Measurements from ENCODE around the gene PLCB1.
"Not testable (repeated sequence)": the region's sequence is repeated elsewhere in the genome, so short reads cannot be mapped to it uniquely, and the experiment has no call there.

The PLCB1 gene

GRCh38 chr20:8369311-8369710 lies 237.2 kb downstream of the PLCB1 start:
- TF ChIP-seq FOXP2 (optimal IDR thresholded peaks at IDR 0.05; ENCODE audit: control extremely low read depth, extremely low read length, insufficient read depth), result no peak
- no peak for TF ChIP-seq EZH2 (IDR thresholded peaks at IDR 0.05)
- Histone ChIP-seq H3K27ac (no peak overlapping the region), H3K4me3 (no peak overlapping the region), H3K9ac (ENCODE audit: insufficient read length) (no peak overlapping the region), H3K36me3 (ENCODE audit: insufficient read depth, low read length) (no peaks in the 10 kb centered on the region), H3K9me3 (ENCODE audit: low read depth, low read length) (no peaks in the 10 kb centered on the region)
- no peak for DNase-seq (ENCODE audit: low read depth, low spot score)

- Histone ChIP-seq H3K4me3 (no peak overlapping the region), H3K9ac (ENCODE audit: insufficient read length) (no peak overlapping the region), H3K27ac (no peak overlapping the region), H3K9me3 (ENCODE audit: low read depth, low read length) (no peaks in the 10 kb centered on the region), H3K36me3 (ENCODE audit: insufficient read depth, low read length) (no peaks in the 10 kb centered on the region)
- TF ChIP-seq POLR2AphosphoS5 (IDR thresholded peaks at IDR 0.05; ENCODE audit: borderline replicate concordance, low read depth, low read length), result no peak
- no peak for TF ChIP-seq EZH2 (IDR thresholded peaks at IDR 0.05)
- no peak for TF ChIP-seq FOXP2 (optimal IDR thresholded peaks at IDR 0.05; ENCODE audit: control extremely low read depth, extremely low read length, insufficient read depth)
- no peak for DNase-seq (ENCODE audit: low read depth, low spot score)
These were observed 238.7 kb downstream of the PLCB1 start for GRCh38 chr20:8370774-8371173.

GRCh38 chr20:8372824-8373380 lies 240.8 kb downstream of the PLCB1 start:
- Histone ChIP-seq H3K9ac (ENCODE audit: insufficient read length) (no peak overlapping the region), H3K27ac (no peak overlapping the region), H3K36me3 (ENCODE audit: insufficient read depth, low read length) (no peaks in the 10 kb centered on the region), H3K9me3 (ENCODE audit: low read depth, low read length) (no peaks in the 10 kb centered on the region), H3K4me3 (no peak overlapping the region)
- TF ChIP-seq EZH2 (IDR thresholded peaks at IDR 0.05) (no peak), FOXP2 (optimal IDR thresholded peaks at IDR 0.05; ENCODE audit: control extremely low read depth, extremely low read length, insufficient read depth) (no peak), POLR2AphosphoS5 (IDR thresholded peaks at IDR 0.05; ENCODE audit: borderline replicate concordance, low read depth, low read length) (no peak)
- no peak for DNase-seq (ENCODE audit: low read depth, low spot score)

GRCh38 chr20:8373579-8373978 lies 241.5 kb downstream of the PLCB1 start:
- TF ChIP-seq FOXP2 (optimal IDR thresholded peaks at IDR 0.05; ENCODE audit: control extremely low read depth, extremely low read length, insufficient read depth) (no peak), EZH2 (IDR thresholded peaks at IDR 0.05) (no peak), POLR2AphosphoS5 (IDR thresholded peaks at IDR 0.05; ENCODE audit: borderline replicate concordance, low read depth, low read length) (no peak)
- no peaks in the 10 kb centered on the region for H3K9me3 ChIP-seq (ENCODE audit: low read depth, low read length)

GRCh38 chr20:8375898-8376297 lies 243.8 kb downstream of the PLCB1 start:
- no peak overlapping the region for H3K4me3 ChIP-seq
- no peaks in the 10 kb centered on the region for H3K9me3 ChIP-seq (ENCODE audit: low read depth, low read length)
- no peak overlapping the region for H3K9ac ChIP-seq (ENCODE audit: insufficient read length)
- H3K36me3 ChIP-seq (ENCODE audit: insufficient read depth, low read length), result no peaks in the 10 kb centered on the region
- no peak overlapping the region for H3K27ac ChIP-seq
- DNase-seq (ENCODE audit: low read depth, low spot score), result no peak
- TF ChIP-seq FOXP2 (optimal IDR thresholded peaks at IDR 0.05; ENCODE audit: control extremely low read depth, extremely low read length, insufficient read depth) (no peak), POLR2AphosphoS5 (IDR thresholded peaks at IDR 0.05; ENCODE audit: borderline replicate concordance, low read depth, low read length) (no peak), EZH2 (IDR thresholded peaks at IDR 0.05) (no peak)

More at GRCh38 chr20:8373579-8373978, 241.5 kb downstream of the PLCB1 start:
- no peaks in the 10 kb centered on the region for H3K36me3 ChIP-seq (ENCODE audit: insufficient read depth, low read length)
- no peak overlapping the region for H3K27ac ChIP-seq
- no peak overlapping the region for H3K4me3 ChIP-seq
- H3K9ac ChIP-seq (ENCODE audit: insufficient read length), result no peak overlapping the region
- no peak for DNase-seq (ENCODE audit: low read depth, low spot score)

- H3K4me3 ChIP-seq, result no peak overlapping the region
- TF ChIP-seq POLR2AphosphoS5 (IDR thresholded peaks at IDR 0.05; ENCODE audit: borderline replicate concordance, low read depth, low read length) (no peak), EZH2 (IDR thresholded peaks at IDR 0.05) (no peak), FOXP2 (optimal IDR thresholded peaks at IDR 0.05; ENCODE audit: control extremely low read depth, extremely low read length, insufficient read depth) (no peak)
- no peak overlapping the region for H3K27ac ChIP-seq
- DNase-seq (ENCODE audit: low read depth, low spot score), result no peak
- no peaks in the 10 kb centered on the region for H3K36me3 ChIP-seq (ENCODE audit: insufficient read depth, low read length)
- H3K9me3 ChIP-seq (ENCODE audit: low read depth, low read length), result no peaks in the 10 kb centered on the region
- H3K9ac ChIP-seq (ENCODE audit: insufficient read length), result no peak overlapping the region
These were observed 244.9 kb downstream of the PLCB1 start for GRCh38 chr20:8376940-8377339.

- not testable (repeated sequence) for H3K27ac ChIP-seq; DNase-seq (ENCODE audit: low read depth, low spot score); H3K9ac ChIP-seq (ENCODE audit: insufficient read length); H3K9me3 ChIP-seq (ENCODE audit: low read depth, low read length); H3K4me3 ChIP-seq; H3K36me3 ChIP-seq (ENCODE audit: insufficient read depth, low read length)
These were observed 247.1 kb downstream of the PLCB1 start for GRCh38 chr20:8379125-8379524.

GRCh38 chr20:8385247-8385646 lies 253.2 kb downstream of the PLCB1 start:
- TF ChIP-seq FOXP2 (optimal IDR thresholded peaks at IDR 0.05; ENCODE audit: control extremely low read depth, extremely low read length, insufficient read depth) (no peak), EZH2 (IDR thresholded peaks at IDR 0.05) (no peak), POLR2AphosphoS5 (IDR thresholded peaks at IDR 0.05; ENCODE audit: borderline replicate concordance, low read depth, low read length) (no peak)
- no peak overlapping the region for H3K27ac ChIP-seq
- no peaks in the 10 kb centered on the region for H3K9me3 ChIP-seq (ENCODE audit: low read depth, low read length)
- no peak overlapping the region for H3K4me3 ChIP-seq
- H3K9ac ChIP-seq (ENCODE audit: insufficient read length), result no peak overlapping the region
- no peaks in the 10 kb centered on the region for H3K36me3 ChIP-seq (ENCODE audit: insufficient read depth, low read length)
- DNase-seq (ENCODE audit: low read depth, low spot score), result no peak

GRCh38 chr20:8386991-8387390 lies 254.9 kb downstream of the PLCB1 start:
- Histone ChIP-seq H3K9me3 (ENCODE audit: low read depth, low read length) (no peaks in the 10 kb centered on the region), H3K9ac (ENCODE audit: insufficient read length) (no peak overlapping the region), H3K27ac (no peak overlapping the region), H3K36me3 (ENCODE audit: insufficient read depth, low read length) (no peaks in the 10 kb centered on the region), H3K4me3 (no peak overlapping the region)
- no peak for TF ChIP-seq EZH2 (IDR thresholded peaks at IDR 0.05)
- TF ChIP-seq POLR2AphosphoS5 (IDR thresholded peaks at IDR 0.05; ENCODE audit: borderline replicate concordance, low read depth, low read length), result no peak
- TF ChIP-seq FOXP2 (optimal IDR thresholded peaks at IDR 0.05; ENCODE audit: control extremely low read depth, extremely low read length, insufficient read depth), result no peak
- DNase-seq (ENCODE audit: low read depth, low spot score), result no peak

Measured in SK-N-MC (cell line).